GM18505 (cell line): Measurements from ENCODE around the gene WHRN.

Experiments
- ATAC-seq: cut with Tn5 transposase; IDR thresholded peaks from one replicate; pipeline ENCODE4 v1.9.1; 2021; ENCODE audit not compliant: unreplicated experiment
- POLR2A ChIP-seq: IDR thresholded peaks from 4 replicates; pipeline ENCODE4 v1.6.1; 2011; ENCODE audit warnings: borderline replicate concordance; ENCODE audit not compliant: insufficient read depth, insufficient read length; ENCODE audit errors: extremely low read depth

WHRN gene

GRCh38 chr9:114414346-114414745 lies 90.9 kb downstream of the WHRN start:
- no peak for ATAC-seq
- no peak for TF ChIP-seq POLR2A

- ATAC-seq = no peak
- TF ChIP-seq POLR2A = no peak
Measured at GRCh38 chr9:114413861-114414301, 91.4 kb downstream of the WHRN start.

GRCh38 chr9:114412048-114412683 lies 93.1 kb downstream of the WHRN start:
- ATAC-seq = no peak
- TF ChIP-seq POLR2A = no peak

GRCh38 chr9:114411452-114411851 lies 93.8 kb downstream of the WHRN start:
- no peak for ATAC-seq
- TF ChIP-seq POLR2A = no peak

- no peak for TF ChIP-seq POLR2A
- ATAC-seq = no peak
Measured at GRCh38 chr9:114410910-114411309, 94.4 kb downstream of the WHRN start.

- ATAC-seq = no peak
- TF ChIP-seq POLR2A = no peak
Measured at GRCh38 chr9:114409842-114410241, 95.4 kb downstream of the WHRN start.

- ATAC-seq = no peak
- no peak for TF ChIP-seq POLR2A
Measured at GRCh38 chr9:114409103-114409780, 96.0 kb downstream of the WHRN start.

GRCh38 chr9:114408645-114409044 lies 96.6 kb downstream of the WHRN start:
- TF ChIP-seq POLR2A = no peak
- ATAC-seq = no peak

GRCh38 chr9:114407889-114408288 lies 97.4 kb downstream of the WHRN start:
- ATAC-seq = no peak
- TF ChIP-seq POLR2A = no peak

- ATAC-seq = no peak
- no peak for TF ChIP-seq POLR2A
Measured at GRCh38 chr9:114406441-114406840, 98.8 kb downstream of the WHRN start.

- TF ChIP-seq POLR2A = no peak
Measured at GRCh38 chr9:114405294-114406034, 99.8 kb downstream of the WHRN start.

GRCh38 chr9:114404531-114404930 lies 100.7 kb downstream of the WHRN start:
- no peak for TF ChIP-seq POLR2A
- no peak for ATAC-seq

More at GRCh38 chr9:114405294-114406034, 99.8 kb downstream of the WHRN start:
- peak; percentile 76 for ATAC-seq

GRCh38 chr9:114403153-114403756 lies 102.0 kb downstream of the WHRN start:
- TF ChIP-seq POLR2A = no peak
- ATAC-seq = no peak
